Vein endothelial cell (primary cell): ENCODE results near the gene SELENOV. TPM values are rescaled to one million over a fixed set of nuclear protein-coding genes. Genes with fewer than 3 reads are reported as not detected.

Source experiments
- total RNA-seq: library from RNA; depleted of rRNA; stranded (reverse); fragments of >200 nt; gene quantifications from 2 replicates; pipeline ENCODE4 v1.2.3, GENCODE V29; 2012

Gene SELENOV
- total RNA-seq, result not detected in 2 replicates

GRCh38 chr19:39514840-39515550 is at the start of gene SELENOV:
SELENOV (plus strand) TSS chr19:39515139; CDS start chr19:39515213, 74 bp downstream.

DNA sequence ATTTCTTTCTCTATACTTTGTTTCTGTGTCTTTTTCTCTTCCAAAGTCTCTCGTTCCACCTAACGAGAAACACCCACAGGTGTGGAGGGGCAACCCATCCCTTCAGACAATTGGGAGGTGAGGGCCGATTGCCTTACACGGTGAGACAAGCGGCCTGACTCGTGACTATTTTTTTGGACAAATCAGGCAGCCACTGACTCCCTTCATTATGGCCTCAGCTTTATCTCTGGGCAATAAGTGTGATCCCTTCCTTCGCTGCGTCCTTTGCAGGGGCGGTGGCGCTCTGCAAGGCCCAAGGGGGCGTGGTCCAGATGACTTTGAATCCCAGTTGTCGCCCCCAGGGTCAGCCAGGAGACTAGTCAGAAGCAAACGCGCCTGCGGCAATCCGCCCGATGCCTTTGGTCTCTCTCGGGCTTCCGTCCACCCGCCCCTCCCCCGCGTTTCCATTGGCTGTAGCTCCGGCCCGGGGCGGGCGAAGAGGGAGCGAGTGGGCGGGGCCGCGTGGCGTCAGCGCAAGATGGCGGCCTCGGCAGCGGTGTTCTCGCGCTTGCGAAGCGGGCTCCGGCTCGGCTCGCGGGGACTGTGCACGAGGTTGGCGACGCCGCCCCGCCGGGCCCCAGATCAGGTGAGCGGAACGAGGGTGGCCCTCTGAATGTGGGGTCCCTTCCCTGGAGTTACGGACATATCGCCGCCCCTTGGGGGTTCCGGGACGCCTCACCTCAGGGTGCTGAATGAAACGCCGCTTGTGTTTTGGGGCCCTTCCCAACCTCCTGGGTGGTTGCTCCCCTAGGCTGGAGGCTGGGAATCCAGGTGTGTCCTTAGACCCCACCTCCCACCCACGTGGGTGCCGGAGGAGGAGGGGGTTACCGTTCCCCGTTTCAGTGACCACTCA is 34.4 kb upstream of the SELENOV start, which contains the start of gene TIMM50:
TSS of gene TIMM50 (plus strand) at position 502 of the 892 bp plus-strand sequence. CDS start at position 518, 16 bp downstream.

GRCh38 chr19:39498798-39499642 is 15.9 kb upstream of the SELENOV start, which contains the start of gene DLL3:
DLL3 (plus strand) TSS chr19:39498947; CDS start chr19:39498975, 28 bp downstream.

GRCh38 chr19:39532233-39533002 is 17.5 kb downstream of the SELENOV start, which contains the start of gene EID2B:
EID2B (minus strand) TSS chr19:39532852; CDS start chr19:39532802, 50 bp downstream.

GRCh38 chr19:39539518-39540332 is 24.8 kb downstream of the SELENOV start, which contains the start of gene EID2:
EID2 (minus strand) TSS chr19:39540161; CDS start chr19:39540079, 82 bp downstream.

Other genes starting within 250 kb of the SELENOV start
- not detected in 2 replicates for gene IFNL2, start 246.7 kb upstream of the SELENOV start, total RNA-seq
- not detected in 2 replicates for gene IFNL1, start 218.7 kb upstream of the SELENOV start, total RNA-seq
- 0.29 and 0.65 TPM in 2 replicates for gene LRFN1, start 194.3 kb upstream of the SELENOV start, total RNA-seq
- gene GMFG, start 179.1 kb upstream of the SELENOV start, total RNA-seq, result 51.9 and 70.2 TPM in 2 replicates
- 64.7 and 68.9 TPM in 2 replicates for gene SAMD4B, start 172.7 kb upstream of the SELENOV start, total RNA-seq
- gene PAF1, start 124.0 kb upstream of the SELENOV start, total RNA-seq, result 29.8 and 32.0 TPM in 2 replicates
- 17.3 and 24.2 TPM in 2 replicates for gene MED29, start 123.8 kb upstream of the SELENOV start, total RNA-seq
- gene ZFP36, start 108.3 kb upstream of the SELENOV start, total RNA-seq, result 2.9 and 3.2 TPM in 2 replicates
- 31.7 and 36.9 TPM in 2 replicates for gene PLEKHG2, start 102.5 kb upstream of the SELENOV start, total RNA-seq
- gene RPS16, start 79.2 kb upstream of the SELENOV start, total RNA-seq, result 47.4 and 84.9 TPM in 2 replicates
- gene SUPT5H, start 69.6 kb upstream of the SELENOV start, total RNA-seq, result 85.1 and 98.3 TPM in 2 replicates
- 55.0 and 57.8 TPM in 2 replicates for gene TIMM50, start 34.3 kb upstream of the SELENOV start, total RNA-seq
- 0.29 and 0.65 TPM in 2 replicates for gene DLL3, start 16.2 kb upstream of the SELENOV start, total RNA-seq
- gene EID2B, start 17.7 kb downstream of the SELENOV start, total RNA-seq, result 2.0 and 4.6 TPM in 2 replicates
- 9.6 and 11.8 TPM in 2 replicates for gene EID2, start 25.0 kb downstream of the SELENOV start, total RNA-seq
- gene LGALS13, start 87.4 kb downstream of the SELENOV start, total RNA-seq, result not detected in 2 replicates
- gene LGALS16, start 140.8 kb downstream of the SELENOV start, total RNA-seq, result not detected in 2 replicates
- not detected in 2 replicates for gene LGALS14, start 189.3 kb downstream of the SELENOV start, total RNA-seq
- gene CLC, start 222.9 kb downstream of the SELENOV start, total RNA-seq, result not detected in 2 replicates